ENCODE results near the gene MALRD1.

The MALRD1 gene

DNA sequence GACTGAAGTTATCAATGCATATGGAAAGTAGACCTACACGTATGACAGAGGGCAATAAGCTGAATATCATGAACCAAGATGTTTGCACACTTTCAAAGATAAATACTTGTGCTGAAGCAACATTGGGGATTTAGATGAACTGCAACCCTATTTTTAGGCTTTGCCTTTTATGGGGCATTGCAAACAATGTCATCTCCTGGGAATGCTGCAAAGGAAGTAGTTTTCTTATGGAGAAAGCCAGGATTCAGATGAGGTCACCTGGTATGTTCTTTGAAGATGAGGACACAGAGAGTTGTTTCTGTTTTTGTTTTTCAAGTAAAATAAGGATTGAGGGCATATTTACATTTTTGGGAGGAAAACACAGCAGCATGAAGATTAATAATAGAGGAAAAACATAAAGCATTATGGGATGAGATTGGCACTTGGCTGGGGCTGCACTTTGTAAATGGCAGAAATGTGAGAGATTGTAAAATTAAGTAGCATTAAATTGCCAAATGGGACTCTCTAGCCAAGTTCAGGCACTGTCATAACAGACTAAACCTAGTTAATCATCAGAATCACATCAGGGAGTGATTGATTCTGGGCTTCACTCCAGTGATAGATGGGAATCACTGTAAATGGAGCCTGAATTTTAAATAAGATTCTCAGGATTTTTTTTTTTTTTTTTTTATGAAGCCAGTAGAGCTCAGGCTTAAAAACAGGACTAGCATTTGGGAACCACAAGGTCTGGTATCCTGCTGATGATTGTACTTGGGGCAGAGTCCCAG is 63.1 kb downstream of the MALRD1 start:
- no peak for DNase-seq (ENCODE audit: low read depth)

DNA sequence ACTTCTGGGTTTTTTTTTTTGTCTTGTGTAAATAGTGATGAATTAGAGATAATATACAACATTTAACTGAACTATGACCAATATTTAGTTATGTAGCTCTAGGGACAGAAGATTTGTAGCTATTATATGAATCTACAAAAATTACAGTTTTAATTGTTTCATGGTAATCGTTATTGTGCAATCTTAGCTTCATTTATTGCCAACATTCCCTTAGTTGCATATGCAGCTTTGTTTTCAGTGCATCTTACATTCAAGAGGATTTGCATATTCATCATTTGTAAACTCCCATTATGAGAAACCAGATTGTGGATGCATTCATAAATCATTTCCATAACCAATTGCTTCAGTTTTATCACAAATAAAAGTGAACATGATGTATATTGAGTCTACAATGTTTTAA is 68.8 kb downstream of the MALRD1 start:
- DNase-seq (ENCODE audit: low read depth), result no peak

DNA sequence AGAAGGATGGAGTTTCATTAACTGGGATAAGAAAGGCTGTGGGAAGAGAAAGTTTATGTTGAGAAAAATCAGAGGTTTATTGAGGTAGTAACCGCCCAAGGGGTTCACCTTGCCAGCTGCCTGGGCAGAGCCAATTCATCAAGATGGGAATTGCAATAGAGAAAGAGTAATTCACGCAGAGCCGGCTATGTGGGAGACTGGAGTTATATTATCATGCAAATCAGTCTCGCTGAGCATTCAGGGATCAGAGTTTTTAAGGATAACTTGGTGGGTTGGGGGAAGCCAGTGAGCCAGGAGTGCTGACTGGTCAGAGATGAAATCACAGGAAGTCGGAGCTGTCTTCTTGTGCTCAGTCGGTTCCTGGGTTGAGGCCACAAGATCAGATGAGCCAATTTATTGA is 70.6 kb downstream of the MALRD1 start:
- DNase-seq (ENCODE audit: low read depth), result no peak

DNA sequence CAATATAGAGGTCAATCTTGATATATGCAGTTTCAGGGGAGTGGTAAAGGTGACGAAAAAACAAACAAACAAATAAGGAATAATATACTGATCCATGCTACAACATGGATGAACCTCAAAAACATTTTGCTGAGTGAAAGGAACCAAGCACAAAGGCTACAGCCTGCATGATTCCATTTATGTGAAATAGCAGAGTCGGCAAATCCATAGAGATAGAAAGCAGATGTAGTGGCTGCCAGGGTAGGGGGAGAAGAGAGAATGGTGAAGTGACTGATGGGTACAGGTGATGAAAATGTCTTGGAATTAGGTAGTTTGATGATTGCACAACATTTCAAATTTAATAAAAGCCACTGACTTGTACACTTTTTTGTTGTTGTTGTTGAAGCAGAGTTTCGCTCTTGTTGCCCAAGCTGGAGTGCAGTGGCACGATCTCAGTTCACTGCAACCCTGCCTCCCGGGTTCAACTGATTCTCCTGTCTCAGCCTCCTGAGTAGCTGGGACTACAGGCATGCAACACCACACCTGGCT is 71.8 kb downstream of the MALRD1 start:
- no peak for DNase-seq (ENCODE audit: low read depth)

DNA sequence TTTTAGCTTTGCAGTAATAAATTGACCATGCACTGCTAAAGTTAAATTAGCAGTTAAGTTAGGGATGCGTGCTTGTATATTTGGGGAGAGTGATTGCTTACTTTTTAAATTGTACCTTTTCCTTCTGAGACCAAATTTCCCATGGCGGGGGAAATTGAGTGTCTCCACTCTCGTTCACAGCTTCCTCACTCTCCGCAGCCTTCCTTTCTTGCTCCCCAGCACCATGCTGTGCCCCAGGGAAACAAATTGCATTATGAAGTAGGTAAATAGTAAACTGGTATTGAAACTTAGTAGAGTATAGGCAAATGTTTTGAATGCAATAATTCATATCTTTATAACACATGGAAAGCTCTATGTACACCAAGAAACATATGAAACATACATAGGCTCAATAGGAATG is 85.4 kb downstream of the MALRD1 start:
- no peak for DNase-seq (ENCODE audit: low read depth)

GRCh38 chr10:19142967-19143366 is 94.4 kb downstream of the MALRD1 start:
- DNase-seq (ENCODE audit: low read depth), result no peak

DNA sequence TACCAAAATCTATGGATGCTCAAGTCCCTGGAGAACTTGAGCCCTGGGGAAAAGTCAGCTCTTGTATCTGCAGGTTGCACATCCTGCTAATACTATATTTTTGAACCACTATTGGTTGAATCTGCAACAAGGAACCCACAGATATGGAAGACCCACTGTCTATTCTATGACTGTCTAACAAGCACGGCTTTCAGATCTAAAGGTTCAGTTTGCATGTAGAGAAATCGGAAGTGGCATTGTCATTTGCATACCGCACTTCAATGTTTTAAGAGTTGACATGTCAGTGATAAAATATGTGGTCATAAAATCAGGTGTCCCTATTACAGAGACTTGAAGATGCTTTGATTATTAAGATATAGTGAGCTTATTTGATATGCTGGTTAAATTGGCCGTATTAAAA is 95.6 kb downstream of the MALRD1 start:
- no peak for DNase-seq (ENCODE audit: low read depth)

GRCh38 chr10:19154375-19154774 is 105.8 kb downstream of the MALRD1 start:
- DNase-seq (ENCODE audit: low read depth), result no peak

DNA sequence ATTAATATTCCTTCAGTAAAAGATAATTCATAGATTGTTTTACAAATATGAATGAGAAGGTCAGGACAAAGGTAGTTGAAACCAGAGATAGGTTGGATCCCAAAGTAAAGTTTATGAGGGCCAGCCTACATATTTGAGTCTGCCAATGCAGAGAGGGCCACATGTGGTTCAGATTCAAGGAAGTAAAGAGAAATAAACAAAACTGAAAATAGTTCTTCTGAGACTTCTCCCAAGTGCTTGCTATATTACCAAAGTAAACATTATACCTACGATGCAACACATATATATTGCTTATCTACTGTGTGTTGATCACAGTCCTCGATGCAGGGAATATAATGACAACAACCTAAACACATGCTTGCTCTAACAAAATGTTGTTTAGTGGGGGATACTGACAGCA is 109.8 kb downstream of the MALRD1 start:
- no peak for DNase-seq (ENCODE audit: low read depth)

GRCh38 chr10:19158870-19159269 is 110.3 kb downstream of the MALRD1 start:
- no peak for DNase-seq (ENCODE audit: low read depth)

- DNase-seq (ENCODE audit: low read depth), result no peak
Observed at GRCh38 chr10:19164461-19164860, 115.9 kb downstream of the MALRD1 start.

DNA sequence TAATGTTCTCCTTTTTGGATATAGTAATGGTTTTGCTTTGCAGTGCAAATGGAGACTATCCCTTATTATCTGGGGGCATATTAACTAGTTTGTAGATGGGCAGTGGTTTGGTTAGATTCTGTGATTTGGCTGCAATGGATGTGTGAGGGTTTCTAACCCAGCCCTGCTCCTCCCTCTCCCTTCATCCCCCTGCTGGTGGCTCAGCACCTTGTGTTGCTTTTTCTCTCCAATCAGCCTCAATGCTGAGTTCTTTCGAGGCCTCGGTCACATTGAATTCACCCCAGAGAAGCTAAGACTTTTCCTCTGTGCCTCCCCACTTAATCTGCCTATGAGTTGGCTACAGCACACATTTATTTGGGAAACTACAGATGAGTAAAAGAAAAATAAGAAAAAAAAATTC is 120.0 kb downstream of the MALRD1 start:
- DNase-seq (ENCODE audit: low read depth), result no peak

DNA sequence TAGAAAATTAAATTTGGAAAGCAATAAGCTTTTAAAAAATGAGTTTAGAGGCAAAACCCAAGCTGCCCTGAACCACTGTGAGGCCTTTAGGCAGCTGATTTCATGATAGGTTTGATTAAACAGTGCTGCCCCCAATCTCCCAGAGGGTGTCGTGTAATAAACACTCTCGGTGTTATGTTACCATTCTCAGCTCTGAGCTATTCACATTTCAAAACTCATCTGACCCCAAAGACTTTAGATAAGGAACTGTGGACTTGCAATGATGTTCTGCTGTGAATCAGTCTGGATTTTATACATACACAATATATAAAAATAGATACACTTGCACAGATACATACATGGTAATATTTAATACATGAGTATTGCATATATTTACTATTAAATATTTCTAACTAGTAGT is 120.4 kb downstream of the MALRD1 start:
- DNase-seq (ENCODE audit: low read depth), result no peak

DNA sequence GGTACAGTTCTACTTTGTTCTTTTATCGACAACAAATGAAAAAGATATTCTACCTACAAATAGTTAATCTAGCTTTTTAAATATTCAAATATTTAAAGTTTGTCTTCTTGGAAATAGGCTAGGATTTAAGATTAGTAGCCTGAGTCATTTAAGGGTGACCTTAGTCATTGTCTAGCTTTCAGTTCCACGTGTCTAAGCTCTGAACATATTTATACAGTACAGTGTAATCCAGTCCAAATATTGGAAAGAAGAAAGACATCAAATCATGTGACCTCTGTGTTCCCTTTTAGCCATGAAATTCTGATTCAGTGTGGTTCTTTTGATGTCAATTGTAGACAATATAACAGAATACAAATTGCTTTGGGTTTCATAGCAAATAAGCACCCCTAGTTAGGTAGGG is 121.1 kb downstream of the MALRD1 start:
- no peak for DNase-seq (ENCODE audit: low read depth)

- DNase-seq (ENCODE audit: low read depth), result no peak
Observed at GRCh38 chr10:19178675-19179074, 130.1 kb downstream of the MALRD1 start.

- no peak for DNase-seq (ENCODE audit: low read depth)
Observed at GRCh38 chr10:19184891-19185290, 136.3 kb downstream of the MALRD1 start.

DNA sequence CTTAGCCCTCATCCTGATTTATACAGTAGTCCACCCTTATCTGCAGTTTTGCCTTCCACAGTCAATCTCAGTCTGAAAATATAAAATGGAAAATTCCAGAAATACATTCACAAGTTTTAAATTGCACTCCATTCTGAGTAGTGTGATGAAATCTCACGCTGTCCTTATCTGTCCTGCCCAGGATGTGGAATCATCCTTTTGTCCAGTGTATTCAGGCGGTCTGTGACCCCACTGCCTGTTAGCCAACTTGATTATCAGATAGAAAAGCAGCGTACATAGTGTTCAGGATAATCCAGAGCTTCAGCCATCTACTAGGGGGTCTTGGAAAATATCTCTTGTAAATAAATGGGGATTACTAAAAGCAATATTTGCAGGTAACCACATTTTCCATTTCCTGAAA is 146.3 kb downstream of the MALRD1 start:
- no peak for DNase-seq (ENCODE audit: low read depth)

DNA sequence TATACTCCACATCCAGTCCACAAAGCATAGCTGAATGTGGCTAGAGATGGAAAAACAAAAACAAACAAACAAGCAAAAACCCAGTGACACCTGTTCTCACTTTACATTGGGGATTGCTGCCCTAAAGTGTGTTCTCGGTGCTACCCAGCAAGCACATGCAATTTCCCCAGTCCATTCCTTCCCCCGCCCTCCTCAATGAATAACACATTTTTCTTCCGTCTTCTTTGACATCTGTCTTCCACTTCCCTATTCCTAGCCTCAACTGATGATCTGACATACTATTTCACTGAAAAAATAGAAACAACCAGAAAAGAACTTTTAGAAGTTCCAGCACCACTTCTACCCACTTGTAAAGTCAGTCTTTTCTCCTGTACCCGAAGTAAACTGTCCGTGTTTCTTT is 147.1 kb downstream of the MALRD1 start:
- DNase-seq (ENCODE audit: low read depth), result no peak

GRCh38 chr10:19200211-19200610 is 151.6 kb downstream of the MALRD1 start:
- no peak for DNase-seq (ENCODE audit: low read depth)

DNA sequence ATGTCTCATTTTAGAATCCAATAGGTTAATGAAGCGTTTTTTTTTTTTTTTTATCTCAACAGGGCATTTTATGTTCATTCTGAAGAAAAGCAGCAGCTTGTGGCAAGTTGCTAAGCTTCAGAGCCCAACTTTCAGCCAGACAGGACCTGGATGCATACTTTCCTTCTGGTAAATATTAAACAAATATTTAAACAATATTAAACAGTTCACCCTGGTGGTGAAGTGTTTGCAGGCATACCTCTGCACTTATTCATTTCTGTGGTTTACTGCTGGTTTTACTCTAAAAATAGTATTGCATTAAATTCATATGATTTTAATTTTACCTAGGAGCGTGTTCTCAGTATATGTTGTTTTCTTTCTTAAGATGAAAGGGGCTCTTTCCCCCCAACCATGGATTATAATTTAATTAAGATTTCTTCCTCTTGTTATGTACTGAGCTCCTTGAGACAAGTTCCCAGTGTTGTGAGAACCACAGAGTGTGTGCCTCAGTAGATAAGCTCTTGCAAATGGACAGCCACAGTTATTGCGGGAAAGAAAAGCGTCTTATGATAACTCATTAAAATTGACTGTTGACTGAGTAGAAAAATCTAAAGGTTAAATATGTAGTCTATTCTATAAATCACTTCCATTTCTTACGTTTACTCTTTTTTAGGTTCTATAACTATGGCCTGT is 155.8 kb downstream of the MALRD1 start:
- no peak for DNase-seq (ENCODE audit: low read depth)

- DNase-seq (ENCODE audit: low read depth), result no peak
Observed at GRCh38 chr10:19209319-19209718, 160.7 kb downstream of the MALRD1 start.

GRCh38 chr10:19212590-19212989 is 164.0 kb downstream of the MALRD1 start:
- DNase-seq (ENCODE audit: low read depth), result no peak

GRCh38 chr10:19221216-19221615 is 172.6 kb downstream of the MALRD1 start:
- no peak for DNase-seq (ENCODE audit: low read depth)

DNA sequence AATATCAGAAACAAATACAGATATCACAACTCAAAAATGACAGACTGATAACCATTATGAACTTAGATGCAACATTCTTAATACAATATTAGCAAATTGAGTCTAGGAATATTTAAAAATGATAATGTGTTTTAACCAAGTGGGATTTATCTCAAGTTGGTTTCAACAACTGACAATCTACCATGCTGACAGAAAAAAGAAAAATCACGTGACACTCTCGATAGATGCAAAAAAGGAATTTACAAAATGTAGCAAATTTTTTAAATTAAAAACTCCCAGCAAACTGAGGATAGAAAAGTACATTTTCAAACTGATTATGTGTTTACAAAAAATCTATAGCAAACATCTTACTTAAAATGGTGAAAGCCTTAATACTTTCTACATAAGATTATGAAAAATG is 177.4 kb downstream of the MALRD1 start:
- no peak for DNase-seq (ENCODE audit: low read depth)

All from T-helper 22 cell (primary cell).